ENCODE results near the gene B4GALNT2. TPM values are rescaled to one million over a fixed set of nuclear protein-coding genes. Genes with fewer than 3 reads are reported as not detected.
"Not testable (repeated sequence)": the region's sequence is repeated elsewhere in the genome, so short reads cannot be mapped to it uniquely, and the experiment has no call there.

Gene B4GALNT2
- total RNA-seq, 4 donors from 2014 or later, result 0.68 to 2.6 (median 2.1) TPM

DNA sequence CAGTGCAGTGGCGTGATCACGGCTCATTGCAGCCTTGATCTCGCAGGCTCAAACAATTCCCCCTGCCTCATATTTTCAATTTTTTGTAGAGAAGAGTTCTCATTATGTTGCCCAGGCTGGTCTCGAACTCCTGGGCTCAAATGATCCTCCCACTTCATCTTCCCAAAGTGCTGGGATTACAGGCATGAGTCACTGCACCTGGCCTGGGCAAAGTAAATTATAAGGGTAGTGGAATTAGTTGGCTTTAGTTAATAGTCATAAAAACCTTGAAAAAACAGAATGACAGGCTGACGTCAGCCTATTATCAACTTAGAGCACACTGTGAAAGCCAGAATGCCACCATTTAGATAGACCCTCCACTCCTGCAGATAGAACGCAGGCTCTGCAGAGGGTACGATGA, 43.5 kb upstream of the B4GALNT2 start:
- Histone ChIP-seq H3K9me3 (no peaks in the 10 kb centered on the region), H3K4me1 (no peaks in the 10 kb centered on the region), H3K4me3 (no peak overlapping the region), H3K27ac (no peak overlapping the region), H3K27me3 (peaks cover 23% of the 10 kb centered on the region), H3K36me3 (no peaks in the 10 kb centered on the region)
- 90% methylated on average over 7 of the region's 7 CpGs for WGBS
- TF ChIP-seq POLR2A (IDR thresholded peaks at IDR 0.05) (no peak), POLR2AphosphoS5 (IDR thresholded peaks at IDR 0.05) (no peak), EP300 (IDR thresholded peaks at IDR 0.05) (no peak)
- TF ChIP-seq, protein P1, sequence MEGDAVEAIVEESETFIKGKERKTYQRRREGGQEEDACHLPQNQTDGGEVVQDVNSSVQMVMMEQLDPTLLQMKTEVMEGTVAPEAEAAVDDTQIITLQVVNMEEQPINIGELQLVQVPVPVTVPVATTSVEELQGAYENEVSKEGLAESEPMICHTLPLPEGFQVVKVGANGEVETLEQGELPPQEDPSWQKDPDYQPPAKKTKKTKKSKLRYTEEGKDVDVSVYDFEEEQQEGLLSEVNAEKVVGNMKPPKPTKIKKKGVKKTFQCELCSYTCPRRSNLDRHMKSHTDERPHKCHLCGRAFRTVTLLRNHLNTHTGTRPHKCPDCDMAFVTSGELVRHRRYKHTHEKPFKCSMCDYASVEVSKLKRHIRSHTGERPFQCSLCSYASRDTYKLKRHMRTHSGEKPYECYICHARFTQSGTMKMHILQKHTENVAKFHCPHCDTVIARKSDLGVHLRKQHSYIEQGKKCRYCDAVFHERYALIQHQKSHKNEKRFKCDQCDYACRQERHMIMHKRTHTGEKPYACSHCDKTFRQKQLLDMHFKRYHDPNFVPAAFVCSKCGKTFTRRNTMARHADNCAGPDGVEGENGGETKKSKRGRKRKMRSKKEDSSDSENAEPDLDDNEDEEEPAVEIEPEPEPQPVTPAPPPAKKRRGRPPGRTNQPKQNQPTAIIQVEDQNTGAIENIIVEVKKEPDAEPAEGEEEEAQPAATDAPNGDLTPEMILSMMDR (IDR thresholded peaks at IDR 0.05), result no peak
- no peak for DNase-seq (ENCODE audit: low spot score in 2 of 2)

DNA sequence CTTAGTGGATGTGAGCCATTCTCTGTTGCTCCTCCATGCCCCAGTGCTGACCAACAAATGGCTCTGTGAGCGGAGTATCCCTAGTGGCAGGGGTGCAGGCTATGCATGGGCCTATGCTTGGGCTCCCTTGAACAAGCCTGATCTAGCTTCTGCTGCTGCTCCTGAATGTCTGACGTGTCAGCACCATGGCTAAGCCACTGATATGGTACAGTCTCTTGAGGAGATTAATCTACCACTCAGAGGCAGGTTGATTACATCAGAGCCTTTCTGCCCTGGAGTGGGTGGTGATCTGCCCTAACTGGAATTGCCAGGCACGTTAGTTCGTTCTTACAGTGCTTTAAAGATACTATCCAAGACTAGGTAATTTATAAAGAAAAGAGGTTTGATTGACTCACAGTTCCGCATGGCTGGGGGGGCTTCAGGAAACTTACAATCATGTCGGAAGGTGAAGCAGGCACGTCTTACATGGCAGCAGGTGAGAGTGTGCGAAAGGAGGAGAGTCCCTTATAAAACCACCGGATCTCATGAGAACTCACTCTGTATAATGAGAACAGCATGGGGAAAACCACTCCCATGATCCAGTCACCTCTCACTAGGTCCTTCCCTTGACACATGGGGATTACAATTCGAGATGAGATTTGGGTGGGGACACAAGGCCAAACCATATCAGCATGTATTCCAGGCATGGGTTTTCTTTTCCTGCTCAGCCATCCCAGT, 41.5 kb upstream of the B4GALNT2 start:
- DNase-seq (ENCODE audit: low spot score in 2 of 2), result no peak
- Histone ChIP-seq H3K4me3 (no peak overlapping the region), H3K36me3 (no peaks in the 10 kb centered on the region), H3K9me3 (no peaks in the 10 kb centered on the region), H3K4me1 (no peaks in the 10 kb centered on the region), H3K27me3 (peaks cover 20% of the 10 kb centered on the region), H3K27ac (peak overlapping the region; percentile 38)
- TF ChIP-seq EP300 (IDR thresholded peaks at IDR 0.05) (no peak), POLR2AphosphoS5 (IDR thresholded peaks at IDR 0.05) (no peak), POLR2A (IDR thresholded peaks at IDR 0.05) (no peak)
- TF ChIP-seq, protein P1 (IDR thresholded peaks at IDR 0.05), result no peak
- 44% methylated on average over 9 of the region's 10 CpGs for WGBS

DNA sequence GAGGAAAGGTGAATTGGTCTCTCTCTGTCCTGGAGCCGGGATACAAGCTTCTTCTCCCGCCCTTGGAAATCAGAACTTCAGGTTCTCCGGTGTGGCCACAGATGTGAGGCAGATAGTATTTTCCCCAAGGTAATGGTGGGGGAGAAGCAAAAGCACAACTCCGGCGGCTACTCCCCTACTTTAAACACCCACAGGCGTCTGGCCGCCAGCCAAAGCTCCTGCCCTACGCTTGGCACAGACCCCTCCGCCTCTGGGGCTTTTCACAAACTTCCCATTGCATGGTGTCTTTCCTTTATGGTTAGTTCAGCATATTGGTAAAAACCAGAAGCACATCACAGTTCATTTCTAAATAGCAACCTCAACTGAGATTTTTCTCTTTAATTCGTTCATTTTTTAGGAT, 39.4 kb upstream of the B4GALNT2 start:
- no peaks in the 10 kb centered on the region for H3K4me1 ChIP-seq
- no peak for DNase-seq (ENCODE audit: low spot score in 2 of 2)
- WGBS, result 52% methylated on average over 10 of the region's 10 CpGs
- H3K27ac ChIP-seq, result no peak overlapping the region
- no peaks in the 10 kb centered on the region for H3K36me3 ChIP-seq
- no peaks in the 10 kb centered on the region for H3K9me3 ChIP-seq
- TF ChIP-seq EP300 (IDR thresholded peaks at IDR 0.05) (no peak), POLR2A (IDR thresholded peaks at IDR 0.05) (no peak), POLR2AphosphoS5 (IDR thresholded peaks at IDR 0.05) (no peak)
- TF ChIP-seq, protein P1 (IDR thresholded peaks at IDR 0.05), result no peak
- peaks cover 9% of the 10 kb centered on the region for H3K27me3 ChIP-seq
- no peak overlapping the region for H3K4me3 ChIP-seq

DNA sequence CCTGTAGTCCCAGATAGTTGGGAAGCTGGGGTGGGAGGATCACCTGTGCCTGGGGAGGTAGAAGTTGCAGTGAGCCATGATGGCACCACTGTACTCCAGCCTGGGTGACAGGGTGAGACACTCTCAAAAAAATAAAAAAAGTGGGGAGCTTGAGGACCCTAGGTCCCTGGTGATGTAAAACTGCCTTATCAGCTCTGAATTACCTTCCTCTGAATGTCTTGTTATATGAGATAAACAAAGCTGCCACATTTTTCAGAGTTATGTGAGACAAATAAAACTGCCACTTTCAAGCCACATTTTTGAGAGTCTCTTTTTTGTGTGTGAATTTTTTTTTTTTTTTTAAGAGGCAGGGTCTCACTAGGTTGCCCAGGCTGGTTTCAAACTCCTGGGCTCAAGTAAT, 32.0 kb upstream of the B4GALNT2 start:
- Histone ChIP-seq H3K36me3 (no peaks in the 10 kb centered on the region), H3K4me1 (peaks cover 14% of the 10 kb centered on the region), H3K9me3 (no peaks in the 10 kb centered on the region), H3K27me3 (peaks cover 6% of the 10 kb centered on the region), H3K27ac (peak overlapping the region; percentile 6), H3K4me3 (no peak overlapping the region)
- DNase-seq (ENCODE audit: low spot score in 2 of 2), result no peak
- TF ChIP-seq EP300 (IDR thresholded peaks at IDR 0.05) (no peak), POLR2AphosphoS5 (IDR thresholded peaks at IDR 0.05) (no peak), POLR2A (IDR thresholded peaks at IDR 0.05) (no peak)
- TF ChIP-seq, protein P1 (IDR thresholded peaks at IDR 0.05), result no peak

DNA sequence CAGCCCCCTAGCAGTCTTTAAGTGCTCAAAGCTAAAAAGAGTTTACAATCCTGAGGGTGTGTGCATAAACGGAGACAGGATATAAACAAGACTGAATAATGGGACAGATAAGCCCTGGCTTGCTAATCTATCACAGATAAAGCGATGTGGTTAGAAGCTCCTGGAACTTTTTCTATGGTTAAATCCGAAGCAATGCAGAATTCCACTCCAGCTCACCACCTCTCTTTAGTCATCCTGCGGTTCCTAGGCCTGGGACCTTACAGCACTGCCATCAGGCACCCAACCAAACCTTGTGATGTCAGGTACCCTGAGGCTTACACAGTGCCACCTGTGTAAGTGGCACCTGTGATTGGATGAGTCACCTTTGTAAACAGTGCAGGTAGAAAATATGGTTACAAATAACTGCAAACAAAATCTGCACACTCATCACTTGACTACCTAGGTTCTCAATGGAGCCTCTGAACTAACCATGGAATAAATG, 31.5 kb upstream of the B4GALNT2 start:
- H3K9me3 ChIP-seq, result no peaks in the 10 kb centered on the region
- no peaks in the 10 kb centered on the region for H3K36me3 ChIP-seq
- TF ChIP-seq EP300 (IDR thresholded peaks at IDR 0.05), result no peak
- no peak for TF ChIP-seq POLR2AphosphoS5 (IDR thresholded peaks at IDR 0.05)
- TF ChIP-seq, protein P1 (IDR thresholded peaks at IDR 0.05), result no peak
- no peak for TF ChIP-seq POLR2A (IDR thresholded peaks at IDR 0.05)
- H3K4me1 ChIP-seq, result peaks cover 14% of the 10 kb centered on the region
- 56% methylated on average over 4 of the region's 4 CpGs for WGBS
- no peak overlapping the region for H3K4me3 ChIP-seq
- peaks cover 6% of the 10 kb centered on the region for H3K27me3 ChIP-seq
- peak overlapping the region; percentile 6 for H3K27ac ChIP-seq
- DNase-seq (ENCODE audit: low spot score in 2 of 2), result no peak

DNA sequence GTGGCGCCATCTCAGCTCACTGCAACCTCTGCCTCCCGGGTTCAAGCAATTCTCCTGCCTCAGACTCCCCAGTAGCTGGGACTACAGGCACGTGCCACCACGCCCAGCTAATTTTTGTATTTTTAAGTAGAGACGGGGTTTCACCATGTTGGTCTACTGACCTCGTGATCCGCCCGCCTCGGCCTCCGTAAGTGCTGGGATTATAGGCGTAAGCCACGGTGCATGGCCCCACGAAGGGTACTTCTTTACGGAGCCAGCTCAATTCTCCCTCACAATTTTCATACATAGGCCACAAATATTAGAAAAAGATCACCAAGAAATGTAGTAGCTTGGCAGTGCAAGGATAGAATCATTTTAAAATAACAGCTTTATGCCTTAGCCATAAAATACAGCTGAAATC, 29.2 kb upstream of the B4GALNT2 start:
- H3K36me3 ChIP-seq; DNase-seq (ENCODE audit: low spot score in 2 of 2); H3K27me3 ChIP-seq; H3K4me3 ChIP-seq; H3K9me3 ChIP-seq; H3K27ac ChIP-seq: not testable (repeated sequence)
- H3K4me1 ChIP-seq, result peaks cover 22% of the 10 kb centered on the region
- WGBS, result 98% methylated on average over 14 of the region's 14 CpGs
